ENCODE results near the gene PREX1. TPM values are rescaled to one million over a fixed set of nuclear protein-coding genes. Genes with fewer than 3 reads are reported as not detected.

Gene PREX1
- total RNA-seq, 1 donor from 2014 or later = 78.2 TPM

DNA sequence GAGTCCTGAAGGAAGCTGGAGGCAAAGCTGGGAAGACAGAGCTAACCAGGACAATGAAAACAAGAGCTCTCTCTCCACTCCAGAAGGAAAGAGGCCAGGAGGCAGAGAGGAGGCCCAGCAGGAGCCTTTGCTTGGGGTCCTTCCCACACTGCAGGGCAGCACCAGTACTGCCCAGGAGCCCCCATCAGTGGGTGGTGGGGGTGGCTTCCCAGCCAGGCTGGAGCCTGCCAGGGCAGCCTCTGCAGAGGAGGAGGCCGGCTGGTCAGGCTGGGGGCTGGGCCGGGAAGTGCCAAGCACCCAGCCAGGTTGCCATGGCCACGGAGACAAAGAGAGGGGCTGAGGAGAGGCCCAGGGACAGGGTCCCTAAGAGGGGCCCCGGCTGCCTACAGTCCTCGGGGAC, 33.4 kb downstream of the PREX1 start:
- no peak for TF ChIP-seq CTCF (IDR thresholded peaks at IDR 0.05)
- Histone ChIP-seq H3K27ac (no peak overlapping the region), H3K27me3 (ENCODE audit: low read depth) (peaks cover 3% of the 10 kb centered on the region), H3K4me3 (no peak overlapping the region), H3K4me1 (peaks cover 58% of the 10 kb centered on the region), H3K36me3 (no peaks in the 10 kb centered on the region), H3K9me3 (no peaks in the 10 kb centered on the region)
- DNase-seq = no peak
- intact Hi-C loops (cut with DNase I) = no loop called here
- peak in 1 of 2 donors; percentile 13 for ATAC-seq

- DNase-seq (no peak), ATAC-seq (no peak)
- Histone ChIP-seq H3K9me3 (no peaks in the 10 kb centered on the region), H3K36me3 (no peaks in the 10 kb centered on the region), H3K27ac (no peak overlapping the region), H3K4me1 (peaks cover 58% of the 10 kb centered on the region), H3K4me3 (no peak overlapping the region), H3K27me3 (ENCODE audit: low read depth) (peaks cover 3% of the 10 kb centered on the region)
- no peak for TF ChIP-seq CTCF (IDR thresholded peaks at IDR 0.05)
- intact Hi-C loops (cut with DNase I) = no loop called here
These were observed 34.0 kb downstream of the PREX1 start for GRCh38 chr20:48793776-48794175.

- ATAC-seq (no peak), DNase-seq (no peak)
- no peak overlapping the region for H3K27ac ChIP-seq
- no peak for TF ChIP-seq CTCF (IDR thresholded peaks at IDR 0.05)
- H3K4me1 ChIP-seq = peaks cover 61% of the 10 kb centered on the region
- peaks cover 6% of the 10 kb centered on the region for H3K27me3 ChIP-seq (ENCODE audit: low read depth)
- no peaks in the 10 kb centered on the region for H3K9me3 ChIP-seq
- H3K36me3 ChIP-seq = no peaks in the 10 kb centered on the region
- H3K4me3 ChIP-seq = no peak overlapping the region
- intact Hi-C loops (cut with DNase I) = no loop called here
These were observed 36.1 kb downstream of the PREX1 start for GRCh38 chr20:48791666-48792071.

- intact Hi-C loops (cut with DNase I) = no loop called here
- peaks cover 60% of the 10 kb centered on the region for H3K4me1 ChIP-seq
- no peak overlapping the region for H3K4me3 ChIP-seq
These were observed 36.8 kb downstream of the PREX1 start for GRCh38 chr20:48791014-48791413.

DNA sequence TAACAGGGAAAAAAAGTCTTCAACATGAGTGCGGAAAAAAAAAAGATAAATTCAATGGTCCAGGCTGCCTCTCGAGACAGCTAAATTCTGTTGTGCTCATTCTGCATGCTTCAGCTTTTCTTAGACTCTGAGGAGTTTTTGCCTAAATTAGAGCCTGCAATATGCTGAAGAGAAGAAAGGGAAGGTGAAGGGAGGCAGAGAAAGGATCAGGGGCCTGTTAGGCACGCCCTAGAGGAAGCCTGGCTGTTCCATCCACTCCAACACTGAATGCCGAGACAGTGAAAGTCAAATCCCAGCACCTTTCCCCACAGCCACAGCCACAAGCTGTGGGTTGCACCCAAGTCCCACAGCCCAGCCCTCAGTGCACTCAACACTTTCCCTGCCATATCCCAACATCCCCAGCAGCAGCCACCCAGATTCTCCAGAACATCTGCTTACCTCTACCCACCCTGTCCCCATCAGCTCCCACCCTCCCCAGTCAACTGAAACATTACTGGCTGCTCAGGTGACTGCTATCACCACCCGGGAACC, 37.3 kb downstream of the PREX1 start:
- TF ChIP-seq CTCF (IDR thresholded peaks at IDR 0.05) = no peak
- no peaks in the 10 kb centered on the region for H3K36me3 ChIP-seq
- H3K4me3 ChIP-seq = no peak overlapping the region
- ATAC-seq (no peak), DNase-seq (no peak)
- peaks cover 57% of the 10 kb centered on the region for H3K4me1 ChIP-seq
- H3K9me3 ChIP-seq = no peaks in the 10 kb centered on the region
- intact Hi-C loops (cut with DNase I) = no loop called here
- peaks cover 12% of the 10 kb centered on the region for H3K27me3 ChIP-seq (ENCODE audit: low read depth)
- no peak overlapping the region for H3K27ac ChIP-seq

More at GRCh38 chr20:48791014-48791413, 36.8 kb downstream of the PREX1 start:
- ATAC-seq = no peak
- TF ChIP-seq CTCF (IDR thresholded peaks at IDR 0.05) = no peak
- Histone ChIP-seq H3K27me3 (ENCODE audit: low read depth) (peaks cover 9% of the 10 kb centered on the region), H3K36me3 (no peaks in the 10 kb centered on the region), H3K27ac (no peak overlapping the region), H3K9me3 (no peaks in the 10 kb centered on the region)
- DNase-seq = no peak

All from lower lobe of right lung (tissue), 2 donors.